GM08714 (cell line): ENCODE results near the gene RET.

Source experiments
- H3K4me3 ChIP-seq: fragments of 200-500 bp; sonication (Bioruptor generic); 2 replicates; pipeline ENCODE4 v1.5.1; 2014; ENCODE audit warnings: mild to moderate bottlenecking, low read length, inconsistent platforms
- ZNF274 ChIP-seq: IDR thresholded peaks from 2 replicates; pipeline ENCODE4 v1.6.1; 2012; ENCODE audit warnings: mild to moderate bottlenecking, low read depth, low read length

RET gene

DNA sequence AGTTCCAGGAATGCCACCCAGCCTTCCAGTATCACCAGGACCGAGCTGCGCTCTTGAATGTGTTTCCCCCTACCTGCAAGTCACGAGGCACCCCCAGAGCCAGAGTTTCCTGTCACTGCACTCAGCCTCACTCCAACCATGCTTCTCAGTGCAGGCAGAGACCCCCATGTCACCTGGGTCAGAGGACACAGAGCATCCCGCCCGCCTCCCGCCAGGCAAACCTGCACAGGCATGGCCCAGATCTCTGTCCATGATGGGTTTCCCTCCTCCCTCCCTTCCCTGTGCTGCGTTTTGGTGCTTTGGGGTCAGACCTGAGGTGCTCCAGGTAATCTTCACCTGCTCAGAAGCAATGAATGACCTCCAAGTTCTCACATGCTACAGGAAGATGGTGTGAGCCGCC is 3.1 kb upstream of the RET start:
- no peak for TF ChIP-seq ZNF274

GRCh38 chr10:43074409-43074808 is 2.5 kb upstream of the RET start:
- no peak overlapping the region for H3K4me3 ChIP-seq
- no peak for TF ChIP-seq ZNF274

More for the DNA sequence above, 3.1 kb upstream of the RET start:
- no peak overlapping the region for H3K4me3 ChIP-seq

- H3K4me3 ChIP-seq = no peak overlapping the region
- TF ChIP-seq ZNF274 = no peak
Measured at GRCh38 chr10:43074827-43075611, 1.9 kb upstream of the RET start.

DNA sequence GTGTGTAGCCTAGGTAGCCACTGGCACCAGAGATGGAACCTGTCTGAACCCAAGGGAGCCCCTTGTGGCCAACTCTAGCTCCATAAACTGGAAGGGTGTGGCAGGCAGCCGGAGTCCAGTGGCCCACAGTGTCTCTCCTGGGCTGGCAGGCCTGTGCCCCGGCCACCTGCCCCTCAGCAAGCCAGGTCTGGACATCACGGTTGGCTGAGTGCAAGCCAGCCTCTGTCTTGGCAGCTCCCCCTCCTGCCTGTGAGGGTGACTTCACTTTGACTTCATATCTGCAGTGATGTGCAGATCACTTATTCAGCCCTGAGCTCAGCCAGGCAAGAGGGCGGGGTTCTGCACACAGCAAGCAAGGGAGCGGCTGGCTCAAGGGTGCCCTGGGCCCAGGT is 1.3 kb upstream of the RET start:
- TF ChIP-seq ZNF274 = no peak

DNA sequence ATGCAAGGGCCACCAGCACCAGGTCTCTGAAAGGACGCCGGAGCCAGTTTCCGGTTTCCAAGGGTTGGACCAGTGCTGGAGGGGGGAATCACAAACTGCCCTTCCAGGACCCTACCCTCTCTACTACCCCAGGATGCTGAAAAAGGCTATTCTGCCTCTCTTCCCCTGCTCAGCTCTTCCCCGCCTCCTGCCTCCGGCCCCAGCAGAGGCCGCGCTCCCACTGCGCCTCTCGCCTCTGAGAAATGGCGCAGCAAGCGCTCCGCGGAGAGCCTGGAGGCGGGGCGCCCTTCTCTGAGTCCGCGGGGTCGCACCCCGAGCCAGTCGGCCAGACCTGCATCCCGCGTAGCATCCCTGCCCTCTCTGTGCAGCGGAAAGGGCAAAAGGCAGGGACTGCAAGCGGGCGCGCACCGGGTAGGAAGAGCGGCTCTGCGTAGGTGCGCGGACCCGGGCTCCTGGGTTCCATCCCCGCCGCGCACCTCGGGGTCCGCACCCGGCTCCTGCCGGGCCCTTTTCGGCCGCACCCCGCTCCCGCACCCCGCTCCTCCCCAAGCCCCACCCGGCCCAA is 476 bp upstream of the RET start:
- H3K4me3 ChIP-seq = no peak overlapping the region; the same call in 1 of the 2 replicates
- no peak for TF ChIP-seq ZNF274

More for the DNA sequence above, 1.3 kb upstream of the RET start:
- no peak overlapping the region for H3K4me3 ChIP-seq

DNA sequence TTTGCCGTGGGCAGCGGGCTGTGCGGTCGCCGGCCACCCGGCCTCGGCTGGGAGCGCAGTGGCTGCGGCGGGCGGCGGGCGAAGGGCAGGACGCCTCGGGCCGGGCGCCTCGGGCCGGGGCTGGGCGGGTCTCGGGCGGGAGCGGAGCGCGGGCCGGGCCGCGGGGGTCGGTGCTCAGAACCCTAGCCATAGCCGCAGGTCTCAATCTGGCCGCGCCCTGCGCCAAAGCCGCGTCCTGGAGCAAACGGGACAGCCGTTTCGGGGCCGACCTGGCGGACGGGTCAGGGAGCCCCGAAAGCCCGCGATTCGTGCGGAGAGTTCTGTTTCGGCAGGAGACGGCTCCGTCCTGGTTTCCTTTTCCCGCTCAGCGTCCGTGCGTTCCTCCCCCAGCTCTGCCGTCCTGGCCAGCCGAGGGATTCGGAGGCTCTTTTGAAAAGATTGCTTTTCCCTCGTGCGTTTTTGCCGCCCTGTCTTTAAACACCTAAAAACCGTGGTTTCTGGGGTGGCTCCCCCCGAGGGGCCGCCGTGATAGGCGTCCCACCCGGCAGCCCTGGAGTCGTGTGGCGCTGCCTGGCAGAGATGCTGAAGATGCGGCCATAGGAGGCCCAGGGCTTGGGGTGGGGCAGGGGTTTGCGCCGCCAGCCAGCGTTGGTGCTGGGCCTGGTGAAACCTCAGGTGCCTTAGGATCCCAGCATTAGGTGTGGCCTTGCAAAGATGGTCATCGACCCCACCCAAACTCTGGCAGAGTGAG is 727 bp downstream of the RET start:
- H3K4me3 ChIP-seq = no peak overlapping the region; the same call in 1 of the 2 replicates
- no peak for TF ChIP-seq ZNF274

GRCh38 chr10:43078175-43078985 is 1.5 kb downstream of the RET start:
- TF ChIP-seq ZNF274 = no peak
- H3K4me3 ChIP-seq = no peak overlapping the region

GRCh38 chr10:43078986-43079273 is 2.1 kb downstream of the RET start:
- H3K4me3 ChIP-seq = no peak overlapping the region
- no peak for TF ChIP-seq ZNF274

DNA sequence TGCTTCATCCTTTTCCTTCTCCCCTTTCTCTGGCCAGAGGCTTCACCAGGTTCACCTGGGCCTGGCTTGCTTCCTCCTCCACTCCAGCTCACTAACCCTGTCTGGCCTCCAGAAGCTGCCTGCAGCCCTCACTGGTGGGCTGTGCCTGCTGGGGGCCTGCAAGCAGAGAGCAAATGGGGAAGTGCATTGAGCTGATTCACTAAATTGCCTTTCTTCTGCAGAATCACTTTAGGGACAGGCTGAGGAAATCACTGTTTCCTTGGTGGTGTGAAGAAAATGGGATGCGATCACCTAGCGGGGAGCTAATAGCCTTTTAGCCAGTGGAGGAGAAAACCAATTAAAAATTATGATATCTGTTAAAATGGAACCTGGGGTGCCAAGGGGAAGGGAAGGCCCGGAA is 3.0 kb downstream of the RET start:
- TF ChIP-seq ZNF274 = no peak
- H3K4me3 ChIP-seq = no peak overlapping the region

GRCh38 chr10:43082087-43082486 is 5.2 kb downstream of the RET start:
- no peak overlapping the region for H3K4me3 ChIP-seq

GRCh38 chr10:43082746-43083145 is 5.9 kb downstream of the RET start:
- no peak for TF ChIP-seq ZNF274
- H3K4me3 ChIP-seq = no peak overlapping the region

More at GRCh38 chr10:43082087-43082486, 5.2 kb downstream of the RET start:
- TF ChIP-seq ZNF274 = no peak

GRCh38 chr10:43083764-43084163 is 6.9 kb downstream of the RET start:
- no peak overlapping the region for H3K4me3 ChIP-seq
- TF ChIP-seq ZNF274 = no peak

GRCh38 chr10:43084812-43085211 is 7.9 kb downstream of the RET start:
- H3K4me3 ChIP-seq = no peak overlapping the region
- no peak for TF ChIP-seq ZNF274

DNA sequence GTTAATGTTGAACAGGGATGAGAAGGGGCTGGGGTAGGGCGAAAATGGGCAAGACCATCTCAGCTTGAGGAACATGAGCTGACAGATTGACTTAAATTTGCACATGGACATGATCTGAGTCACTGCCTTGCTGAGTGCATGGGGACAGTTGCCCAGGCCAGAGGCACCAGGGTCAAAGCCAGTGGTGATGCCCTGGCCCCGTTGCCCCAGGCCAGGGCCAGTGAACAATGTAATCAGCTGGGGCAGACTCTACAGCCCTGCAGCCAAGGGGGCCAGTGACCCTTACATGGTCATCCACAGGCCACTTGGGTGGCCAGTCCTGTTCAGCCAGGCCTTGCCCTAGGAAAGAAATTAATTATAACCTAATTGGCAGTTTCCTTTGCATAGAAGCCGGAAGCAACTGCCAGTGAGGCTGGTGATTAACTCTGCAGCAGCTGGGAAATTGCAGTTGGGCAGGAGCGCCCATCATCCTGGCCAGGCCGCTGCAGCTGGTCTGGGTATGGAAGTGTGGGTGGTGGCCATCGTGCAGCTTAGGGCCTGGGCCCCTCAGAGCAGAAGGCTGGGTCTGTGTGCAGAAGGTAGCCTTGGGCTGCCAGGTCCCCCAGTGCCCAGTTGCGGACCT is 9.6 kb downstream of the RET start:
- no peak for TF ChIP-seq ZNF274
- H3K4me3 ChIP-seq = no peak overlapping the region
